Measurements from ENCODE around the gene CMTM1.

Gene CMTM1

DNA sequence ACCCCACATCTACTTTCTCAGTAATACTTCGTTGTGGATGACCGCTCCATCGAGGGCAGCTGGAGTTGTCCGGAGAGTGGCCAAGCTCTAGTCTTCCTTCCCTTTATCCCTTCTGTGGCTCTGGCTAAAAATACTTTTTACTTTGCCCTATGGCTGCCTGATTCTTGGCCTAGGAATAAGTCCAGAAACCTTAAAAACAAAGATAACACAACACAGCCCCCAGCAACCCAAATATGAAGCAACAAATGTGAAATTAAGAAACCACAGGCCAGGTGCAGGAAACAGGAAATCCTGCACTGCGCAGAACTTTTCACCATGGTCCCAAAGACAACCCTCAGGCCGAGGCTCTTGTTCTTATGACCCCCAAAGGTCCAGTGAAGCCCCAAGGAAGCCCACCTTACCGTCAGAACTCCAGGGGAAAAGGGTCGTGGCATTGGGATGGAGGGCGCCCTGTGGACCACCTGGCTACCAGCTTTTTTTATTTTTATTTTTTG, 42.3 kb upstream of the CMTM1 start:
- H3K4me1 ChIP-seq (ENCODE audit: control insufficient read depth, low read length) = peaks cover 65% of the 10 kb centered on the region
- peaks cover 18% of the 10 kb centered on the region for H3F3A ChIP-seq (ENCODE audit: control insufficient read depth, insufficient read depth)
- peaks cover 25% of the 10 kb centered on the region for H3K27me3 ChIP-seq (ENCODE audit: control insufficient read depth, low read length)

DNA sequence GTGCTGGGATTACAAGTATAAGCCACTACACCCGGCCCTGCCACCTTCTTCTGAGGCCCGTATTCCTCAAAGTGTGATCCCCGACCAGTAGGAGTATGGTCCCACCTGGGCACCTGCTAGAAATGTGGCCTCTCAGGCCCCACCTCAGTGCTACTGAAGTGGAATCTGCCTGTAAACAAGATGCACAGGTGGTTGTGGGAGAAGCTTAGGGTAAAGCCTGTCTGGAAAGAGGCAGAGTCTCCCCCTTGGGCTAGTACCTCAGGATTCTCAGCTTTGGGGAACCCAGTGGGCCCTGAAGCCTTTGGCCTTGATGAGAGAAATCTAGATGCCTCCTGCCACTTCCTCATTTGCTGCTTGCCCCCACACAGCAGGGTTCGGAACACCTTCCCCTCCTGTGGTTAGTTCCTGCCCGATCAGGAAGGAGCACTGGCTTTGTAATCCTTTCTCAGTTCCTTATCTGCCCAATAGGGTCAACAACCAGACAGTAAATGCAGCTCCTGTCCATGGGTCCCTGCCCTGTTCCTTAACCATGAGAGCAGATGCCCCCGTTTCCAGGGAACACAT, 41.6 kb upstream of the CMTM1 start:
- Histone ChIP-seq H3K27ac (ENCODE audit: low read depth, low read length) (peak overlapping the region; percentile 73), H3K4me2 (ENCODE audit: low read length) (peak overlapping the region; percentile 85), H4K20me1 (ENCODE audit: control insufficient read depth, insufficient read depth, low read depth, low read length) (no peaks in the 10 kb centered on the region), H3K4me3 (ENCODE audit: low read length) (peak overlapping the region; percentile 62), H3K9me2 (replicated peaks; ENCODE audit: control insufficient read depth, low read length) (no peaks in the 10 kb centered on the region), H3K9me3 (ENCODE audit: control insufficient read depth, insufficient read depth, low read length) (no peaks in the 10 kb centered on the region), H3K27me3 (ENCODE audit: control insufficient read depth, low read length) (peaks cover 25% of the 10 kb centered on the region), H3K36me3 (ENCODE audit: control insufficient read depth, low read length) (no peaks in the 10 kb centered on the region), H3F3A (ENCODE audit: control insufficient read depth, insufficient read depth) (peaks cover 18% of the 10 kb centered on the region), H3K4me1 (ENCODE audit: control insufficient read depth, low read length) (peaks cover 63% of the 10 kb centered on the region), H3K79me2 (ENCODE audit: control insufficient read depth, low read length) (no peaks in the 10 kb centered on the region)
- TF ChIP-seq EZH2phosphoT487 (IDR thresholded peaks at IDR 0.05; ENCODE audit: borderline replicate concordance, low read length) = no peak
- TF ChIP-seq, protein P1, sequence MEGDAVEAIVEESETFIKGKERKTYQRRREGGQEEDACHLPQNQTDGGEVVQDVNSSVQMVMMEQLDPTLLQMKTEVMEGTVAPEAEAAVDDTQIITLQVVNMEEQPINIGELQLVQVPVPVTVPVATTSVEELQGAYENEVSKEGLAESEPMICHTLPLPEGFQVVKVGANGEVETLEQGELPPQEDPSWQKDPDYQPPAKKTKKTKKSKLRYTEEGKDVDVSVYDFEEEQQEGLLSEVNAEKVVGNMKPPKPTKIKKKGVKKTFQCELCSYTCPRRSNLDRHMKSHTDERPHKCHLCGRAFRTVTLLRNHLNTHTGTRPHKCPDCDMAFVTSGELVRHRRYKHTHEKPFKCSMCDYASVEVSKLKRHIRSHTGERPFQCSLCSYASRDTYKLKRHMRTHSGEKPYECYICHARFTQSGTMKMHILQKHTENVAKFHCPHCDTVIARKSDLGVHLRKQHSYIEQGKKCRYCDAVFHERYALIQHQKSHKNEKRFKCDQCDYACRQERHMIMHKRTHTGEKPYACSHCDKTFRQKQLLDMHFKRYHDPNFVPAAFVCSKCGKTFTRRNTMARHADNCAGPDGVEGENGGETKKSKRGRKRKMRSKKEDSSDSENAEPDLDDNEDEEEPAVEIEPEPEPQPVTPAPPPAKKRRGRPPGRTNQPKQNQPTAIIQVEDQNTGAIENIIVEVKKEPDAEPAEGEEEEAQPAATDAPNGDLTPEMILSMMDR (IDR thresholded peaks at IDR 0.05; ENCODE audit: low read depth, low read length, poor library complexity, severe bottlenecking) = no peak

More for the DNA sequence above, 42.3 kb upstream of the CMTM1 start:
- no peaks in the 10 kb centered on the region for H3K9me2 ChIP-seq (replicated peaks; ENCODE audit: control insufficient read depth, low read length)
- no peak for TF ChIP-seq EZH2phosphoT487 (IDR thresholded peaks at IDR 0.05; ENCODE audit: borderline replicate concordance, low read length)
- TF ChIP-seq, protein P1 (IDR thresholded peaks at IDR 0.05; ENCODE audit: low read depth, low read length, poor library complexity, severe bottlenecking) = no peak
- H3K36me3 ChIP-seq (ENCODE audit: control insufficient read depth, low read length) = no peaks in the 10 kb centered on the region
- H4K20me1 ChIP-seq (ENCODE audit: control insufficient read depth, insufficient read depth, low read depth, low read length) = no peaks in the 10 kb centered on the region
- peak overlapping the region; percentile 62 for H3K4me3 ChIP-seq (ENCODE audit: low read length)
- H3K9me3 ChIP-seq (ENCODE audit: control insufficient read depth, insufficient read depth, low read length) = no peaks in the 10 kb centered on the region
- peak overlapping the region; percentile 85 for H3K4me2 ChIP-seq (ENCODE audit: low read length)
- H3K79me2 ChIP-seq (ENCODE audit: control insufficient read depth, low read length) = no peaks in the 10 kb centered on the region
- H3K27ac ChIP-seq (ENCODE audit: low read depth, low read length) = peak overlapping the region; percentile 73

DNA sequence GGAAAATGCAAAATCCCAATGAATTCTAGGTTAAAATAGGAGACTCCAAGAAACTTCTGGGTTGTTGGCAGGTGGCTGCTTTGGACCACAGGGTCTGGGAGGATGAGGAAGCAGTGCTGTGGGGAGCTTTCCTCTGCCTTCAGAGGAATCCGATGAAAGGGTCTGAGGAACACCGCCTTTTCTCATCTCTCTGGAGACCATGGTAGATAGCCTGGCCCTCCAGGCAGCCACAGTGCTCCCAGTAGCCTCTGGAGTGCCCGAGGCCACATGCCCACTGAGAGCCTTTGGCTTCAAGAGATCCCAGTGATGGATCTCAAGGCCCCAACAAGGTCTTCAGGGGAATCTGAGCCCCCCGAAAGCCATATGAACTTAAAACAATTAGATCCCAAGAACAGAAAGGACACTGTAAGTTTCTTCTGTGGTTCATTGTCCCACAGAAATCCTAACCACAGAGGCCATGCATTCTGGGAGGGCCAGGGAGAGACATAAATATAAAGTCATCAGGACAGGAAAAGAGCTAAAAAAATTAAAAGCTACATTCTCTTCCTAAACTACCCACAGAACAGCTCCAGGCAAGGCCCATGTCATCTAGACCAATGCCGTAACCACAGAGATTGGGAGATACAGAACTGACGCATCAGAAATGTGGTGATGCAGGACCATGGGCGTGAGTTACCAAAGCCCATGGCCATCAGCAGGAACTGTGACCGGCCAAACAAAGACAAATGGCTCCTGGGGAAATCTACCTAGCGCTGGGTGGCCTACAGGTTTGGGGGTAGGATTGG, 40.7 kb upstream of the CMTM1 start:
- H3K27ac ChIP-seq (ENCODE audit: low read depth, low read length) = peak overlapping the region; percentile 73
- peaks cover 25% of the 10 kb centered on the region for H3K27me3 ChIP-seq (ENCODE audit: control insufficient read depth, low read length)
- TF ChIP-seq EZH2phosphoT487 (IDR thresholded peaks at IDR 0.05; ENCODE audit: borderline replicate concordance, low read length) = no peak
- TF ChIP-seq, protein P1 (IDR thresholded peaks at IDR 0.05; ENCODE audit: low read depth, low read length, poor library complexity, severe bottlenecking) = no peak
- no peaks in the 10 kb centered on the region for H3K9me3 ChIP-seq (ENCODE audit: control insufficient read depth, insufficient read depth, low read length)
- H3F3A ChIP-seq (ENCODE audit: control insufficient read depth, insufficient read depth) = peaks cover 15% of the 10 kb centered on the region
- H3K9me2 ChIP-seq (replicated peaks; ENCODE audit: control insufficient read depth, low read length) = no peaks in the 10 kb centered on the region
- peak overlapping the region; percentile 85 for H3K4me2 ChIP-seq (ENCODE audit: low read length)
- peaks cover 54% of the 10 kb centered on the region for H3K4me1 ChIP-seq (ENCODE audit: control insufficient read depth, low read length)
- H3K4me3 ChIP-seq (ENCODE audit: low read length) = peak overlapping the region; percentile 62; the same call in 1 of the 2 replicates
- no peaks in the 10 kb centered on the region for H4K20me1 ChIP-seq (ENCODE audit: control insufficient read depth, insufficient read depth, low read depth, low read length)
- no peaks in the 10 kb centered on the region for H3K79me2 ChIP-seq (ENCODE audit: control insufficient read depth, low read length)
- no peaks in the 10 kb centered on the region for H3K36me3 ChIP-seq (ENCODE audit: control insufficient read depth, low read length)
